ENCODE results near the gene NOS1AP.

The NOS1AP gene

GRCh38 chr1:162142968-162143367, 73.5 kb downstream of the NOS1AP start:
- TF ChIP-seq CTCF (IDR thresholded peaks at IDR 0.05; ENCODE audit: low read depth, low read length, missing control alignments) = no peak
- H3K4me3 ChIP-seq (ENCODE audit: low read depth, low read length) = no peak overlapping the region
- no peak for DNase-seq (ENCODE audit: low read depth)
- in situ Hi-C loops (cut with HindIII; ENCODE audit: low sequenced_read_pairs) = no loop called here

GRCh38 chr1:162144268-162144667, 74.8 kb downstream of the NOS1AP start:
- in situ Hi-C loops (cut with HindIII; ENCODE audit: low sequenced_read_pairs) = no loop called here
- TF ChIP-seq CTCF (IDR thresholded peaks at IDR 0.05; ENCODE audit: low read depth, low read length, missing control alignments) = no peak
- DNase-seq (ENCODE audit: low read depth) = no peak
- H3K4me3 ChIP-seq (ENCODE audit: low read depth, low read length) = no peak overlapping the region

DNA sequence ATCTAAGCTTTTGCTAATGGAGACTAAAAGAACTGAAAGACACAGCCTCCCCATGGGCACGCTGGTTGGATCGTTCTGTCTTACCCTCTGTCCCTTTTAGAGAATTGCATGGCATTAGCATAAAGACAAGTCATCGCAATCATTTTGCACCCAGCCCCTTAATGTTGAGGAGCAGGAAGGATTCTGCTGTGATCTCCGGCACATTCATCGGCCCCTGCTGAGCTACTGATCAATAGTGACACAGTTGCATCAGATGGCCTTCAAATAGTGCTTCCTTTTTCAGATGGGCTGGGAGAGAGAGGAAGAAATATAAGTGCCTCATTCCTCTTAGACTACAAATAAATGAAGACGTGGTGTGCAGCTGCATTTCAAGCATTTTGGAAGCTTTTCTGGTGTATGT, 75.4 kb downstream of the NOS1AP start:
- DNase-seq (ENCODE audit: low read depth) = no peak
- no peak for TF ChIP-seq CTCF (IDR thresholded peaks at IDR 0.05; ENCODE audit: low read depth, low read length, missing control alignments)
- in situ Hi-C loops (cut with HindIII; ENCODE audit: low sequenced_read_pairs) = no loop called here
- no peak overlapping the region for H3K4me3 ChIP-seq (ENCODE audit: low read depth, low read length)

GRCh38 chr1:162145280-162145965, 75.9 kb downstream of the NOS1AP start:
- in situ Hi-C loops (cut with HindIII; ENCODE audit: low sequenced_read_pairs) = no loop called here

GRCh38 chr1:162145966-162146696, 76.6 kb downstream of the NOS1AP start:
- no peak for DNase-seq (ENCODE audit: low read depth)
- no peak for TF ChIP-seq CTCF (IDR thresholded peaks at IDR 0.05; ENCODE audit: low read depth, low read length, missing control alignments)
- H3K4me3 ChIP-seq (ENCODE audit: low read depth, low read length) = no peak overlapping the region
- in situ Hi-C loops (cut with HindIII; ENCODE audit: low sequenced_read_pairs) = no loop called here

More at GRCh38 chr1:162145280-162145965, 75.9 kb downstream of the NOS1AP start:
- no peak for TF ChIP-seq CTCF (IDR thresholded peaks at IDR 0.05; ENCODE audit: low read depth, low read length, missing control alignments)
- peak; percentile 62 for DNase-seq (ENCODE audit: low read depth)
- no peak overlapping the region for H3K4me3 ChIP-seq (ENCODE audit: low read depth, low read length)

DNA sequence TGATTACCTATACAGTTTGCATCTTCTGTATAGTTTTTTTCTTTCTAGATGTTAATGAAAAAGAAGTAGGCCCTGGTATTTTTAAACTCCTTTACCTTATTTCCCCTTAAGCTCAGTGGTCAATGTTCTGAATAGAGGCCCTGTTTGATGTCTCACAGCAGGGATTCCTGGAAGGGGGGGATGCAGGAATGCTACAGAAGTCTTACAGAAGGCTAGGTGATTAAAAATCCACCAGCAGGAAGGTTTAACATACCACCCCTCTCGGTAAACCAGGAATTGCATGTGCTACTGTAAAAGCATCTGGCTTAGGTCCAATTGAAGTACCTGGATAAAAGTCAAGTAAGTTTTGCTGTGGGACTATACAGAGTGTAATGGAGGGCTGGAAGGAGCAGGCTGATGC, 78.3 kb downstream of the NOS1AP start:
- DNase-seq (ENCODE audit: low read depth) = peak; percentile 38
- H3K4me3 ChIP-seq (ENCODE audit: low read depth, low read length) = no peak overlapping the region
- in situ Hi-C loops (cut with HindIII; ENCODE audit: low sequenced_read_pairs) = no loop called here
- TF ChIP-seq CTCF (IDR thresholded peaks at IDR 0.05; ENCODE audit: low read depth, low read length, missing control alignments) = no peak

All from astrocyte of the cerebellum (primary cell).